H1 (cell line): ENCODE data around the gene ZNF646. TPM values are rescaled to one million over a fixed set of nuclear protein-coding genes. Genes with fewer than 3 reads are reported as not detected.

Experiments
- BRCA1 ChIP-seq: IDR thresholded peaks from 2 replicates; pipeline ENCODE4 v1.6.1; 2012; ENCODE audit warnings: low read depth, low read length, improper control_type of control experiment
- CEBPB ChIP-seq: IDR thresholded peaks from 2 replicates; pipeline ENCODE4 v1.6.1; 2012; ENCODE audit warnings: low read depth, low read length
- CHD1 ChIP-seq: IDR thresholded peaks from 2 replicates; pipeline ENCODE4 v1.6.1; 2012; ENCODE audit warnings: low read depth, low read length, improper control_type of control experiment
- CREB1 ChIP-seq: IDR thresholded peaks from 2 replicates; pipeline ENCODE4 v1.6.1; 2012; ENCODE audit warnings: inconsistent platforms
- EP300 ChIP-seq, 2 experiments: IDR thresholded peaks; 1 replicate in 1 of 2; 2 replicates in 1 of 2; pipeline ENCODE4 v1.6.1; 2011 to 2012; ENCODE audit warnings: low read depth in 2 of 2, low read length in 2 of 2, mild to moderate bottlenecking in 2 of 2, borderline replicate concordance in 1 of 2, inconsistent platforms in 1 of 2, moderate library complexity in 1 of 2
- EZH2 ChIP-seq: fragments of 200-600 bp; sonication (generic); IDR thresholded peaks from 2 replicates; pipeline ENCODE4 v1.7.1; 2012; ENCODE audit warnings: low read depth, mild to moderate bottlenecking, moderate library complexity, low read length, inconsistent platforms; ENCODE audit not compliant: severe bottlenecking
- HDAC2 ChIP-seq, 2 experiments: fragments of 300-600 bp in 1 of 2; sonication (generic) in 1 of 2; IDR thresholded peaks; 2 replicates each; pipeline ENCODE4 v1.6.1; 2011 to 2012; ENCODE audit warnings: low read depth in 2 of 2, low read length in 2 of 2, mild to moderate bottlenecking in 2 of 2, moderate library complexity in 2 of 2, borderline replicate concordance in 1 of 2, inconsistent platforms in 1 of 2
- JUND ChIP-seq: IDR thresholded peaks from 2 replicates; pipeline ENCODE4 v1.6.1; 2011; ENCODE audit warnings: mild to moderate bottlenecking, improper control_type of control experiment, low read length
- NANOG ChIP-seq: IDR thresholded peaks from 2 replicates; pipeline ENCODE4 v1.6.1; 2011; ENCODE audit warnings: low read length, low read depth, mild to moderate bottlenecking, inconsistent platforms; ENCODE audit not compliant: insufficient read depth, poor library complexity, severe bottlenecking
- PHF8 ChIP-seq: fragments of 200-600 bp; sonication (generic); conservative IDR thresholded peaks from 2 replicates; pipeline ENCODE4 v1.7.1; 2012; ENCODE audit warnings: low read depth, mild to moderate bottlenecking, inconsistent platforms, low read length, moderate library complexity
- RNF2 ChIP-seq: fragments of 200-900, 300-1000 bp; sonication (generic); IDR thresholded peaks from 2 replicates; pipeline ENCODE4 v1.7.1; 2016; ENCODE audit warnings: borderline replicate concordance, low read depth, mild to moderate bottlenecking, antibody characterized with exemption, low read length; ENCODE audit not compliant: poor library complexity, severe bottlenecking; ENCODE audit errors: missing control alignments
- SIN3A ChIP-seq, 2 experiments: IDR thresholded peaks in 1 of 2; conservative IDR thresholded peaks in 1 of 2; 2 replicates each; pipeline ENCODE4 v1.6.1; 2011 to 2012; ENCODE audit warnings: low read length in 2 of 2, improper control_type of control experiment in 1 of 2, low read depth in 1 of 2, mild to moderate bottlenecking in 1 of 2
- SIX5 ChIP-seq: IDR thresholded peaks from 2 replicates; pipeline ENCODE4 v1.6.1; 2011; ENCODE audit warnings: mild to moderate bottlenecking, low read depth, low read length
- SP2 ChIP-seq: IDR thresholded peaks from 2 replicates; pipeline ENCODE4 v1.6.1; 2012; ENCODE audit warnings: mild to moderate bottlenecking, low read length, inconsistent platforms
- SP4 ChIP-seq: IDR thresholded peaks from 2 replicates; pipeline ENCODE4 v1.6.1; 2012; ENCODE audit warnings: low read length, inconsistent platforms
- TCF12 ChIP-seq: IDR thresholded peaks from 2 replicates; pipeline ENCODE4 v1.6.1; 2011; ENCODE audit warnings: low read depth, mild to moderate bottlenecking, low read length
- YY1 ChIP-seq: IDR thresholded peaks from 2 replicates; pipeline ENCODE4 v1.6.1; 2011; ENCODE audit warnings: low read depth, mild to moderate bottlenecking, low read length
- ZNF274 ChIP-seq: IDR thresholded peaks from 2 replicates; pipeline ENCODE4 v1.7.0; 2012; ENCODE audit warnings: low read length, borderline replicate concordance; ENCODE audit errors: extremely low read depth
- polyA plus RNA-seq, 7 experiments: library from polyadenylated mRNA; depleted of rRNA in 3 of 7; stranded (reverse) in 5 of 7; unstranded in 2 of 7; fragments of >200 nt in 5 of 7; fragments of 200-250 nt in 2 of 7; gene quantifications; 1 replicate in 5 of 7; 2 replicates in 1 of 7; 4 replicates in 1 of 7; pipeline versions ENCODE4 v1.2.1 to v1.2.3, GENCODE V29; 2011 to 2013; ENCODE audit warnings: missing spikeins in 2 of 7, mixed read lengths in 2 of 7
- total RNA-seq: library from RNA; stranded (reverse); fragmentation: NEBNext Ultra II Directional; extraction: Animal tissue kit (Norgen Biotek cat#: 25700); gene quantifications from 2 replicates; pipeline ENCODE4 v1.2.1, GENCODE V29; 2021
- TF ChIP-seq, protein P1 (sequence below): IDR thresholded peaks from 2 replicates; pipeline ENCODE4 v1.6.1; 2012; ENCODE audit warnings: inconsistent platforms
- TF ChIP-seq, protein P2 (sequence below): IDR thresholded peaks from 2 replicates; pipeline ENCODE4 v1.6.1; 2012; ENCODE audit warnings: inconsistent platforms
- TF ChIP-seq, protein P3 (sequence below): IDR thresholded peaks from 2 replicates; pipeline ENCODE4 v1.6.1; 2011; ENCODE audit warnings: low read depth, mild to moderate bottlenecking, low read length; ENCODE audit not compliant: insufficient read depth

ZNF646 gene
- total and polyA plus RNA-seq, 2 of the 8 experiments (the other 6 are each of a cell fraction or from before 2014, with no cell fraction given): 6.5 to 25.0 TPM

DNA sequence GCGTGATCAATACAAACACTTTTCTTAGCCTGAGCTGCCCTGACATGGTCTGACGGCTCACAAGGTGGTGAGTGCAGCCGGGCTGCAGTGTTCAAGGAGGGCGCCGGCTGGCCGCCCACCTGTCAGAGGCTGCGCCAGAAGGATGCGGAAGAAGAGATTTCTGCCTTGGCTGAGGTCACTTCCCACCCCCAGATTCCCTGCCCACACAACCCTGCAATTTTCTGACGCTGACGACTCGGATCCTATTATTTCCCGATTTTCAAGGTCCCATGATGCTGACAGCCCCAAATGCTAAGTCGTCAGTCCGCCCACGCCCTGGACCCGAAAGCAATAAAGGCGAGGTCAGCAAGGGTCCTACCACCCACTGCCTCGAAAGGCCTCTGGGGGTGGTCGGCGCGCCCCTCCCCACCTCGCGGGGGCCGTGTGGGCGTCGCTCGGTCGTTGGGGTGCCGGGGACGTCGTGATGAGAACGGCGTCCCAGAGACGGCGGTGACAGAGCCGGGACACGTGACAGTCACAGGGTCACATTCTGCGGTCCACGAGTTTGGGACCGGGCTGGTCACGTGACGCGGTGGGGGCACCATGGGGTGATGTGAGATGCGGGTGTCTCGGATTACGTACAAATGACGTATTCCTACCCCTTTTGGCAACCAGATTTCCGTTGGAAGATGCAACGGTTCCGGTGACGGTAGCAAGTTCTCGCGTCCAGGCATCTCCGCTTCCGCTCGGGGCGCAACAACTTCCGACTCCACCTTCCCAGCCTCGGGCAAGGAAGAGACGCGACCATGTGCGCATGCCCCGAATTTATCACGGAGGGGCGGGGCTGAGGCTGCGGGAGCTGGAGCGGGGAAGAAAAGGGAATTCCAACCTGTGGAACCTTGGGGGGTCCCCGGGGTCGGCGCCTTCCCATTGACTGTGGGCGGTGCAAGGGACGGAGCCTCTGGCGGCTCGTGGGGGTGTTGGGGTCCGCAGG lies 41.2 kb upstream of the ZNF646 start, which contains the start of gene STX4 (continued):
- TF ChIP-seq JUND: peak; percentile 34; the same call in 1 of the 2 replicates
- no peak for TF ChIP-seq CEBPB
- TF ChIP-seq SIN3A (conservative IDR thresholded peaks at IDR 0.05 in 1 of 2, IDR thresholded peaks at IDR 0.05 in 1 of 2; ENCODE audit: low read depth in 1 of 2, low read length in 2 of 2): peak; percentile 63 to 96; a peak in 2 of 4 replicates
- no peak for TF ChIP-seq RNF2
- no peak for TF ChIP-seq CHD1
- TF ChIP-seq BRCA1: peak; percentile 37; the same call in 1 of the 2 replicates
- TF ChIP-seq, protein P1, sequence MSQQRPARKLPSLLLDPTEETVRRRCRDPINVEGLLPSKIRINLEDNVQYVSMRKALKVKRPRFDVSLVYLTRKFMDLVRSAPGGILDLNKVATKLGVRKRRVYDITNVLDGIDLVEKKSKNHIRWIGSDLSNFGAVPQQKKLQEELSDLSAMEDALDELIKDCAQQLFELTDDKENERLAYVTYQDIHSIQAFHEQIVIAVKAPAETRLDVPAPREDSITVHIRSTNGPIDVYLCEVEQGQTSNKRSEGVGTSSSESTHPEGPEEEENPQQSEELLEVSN: peak; percentile 88
- TF ChIP-seq, protein P2, sequence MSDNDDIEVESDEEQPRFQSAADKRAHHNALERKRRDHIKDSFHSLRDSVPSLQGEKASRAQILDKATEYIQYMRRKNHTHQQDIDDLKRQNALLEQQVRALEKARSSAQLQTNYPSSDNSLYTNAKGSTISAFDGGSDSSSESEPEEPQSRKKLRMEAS: peak; percentile 97
- peak; percentile 14; the same call in 1 of the 2 replicates for TF ChIP-seq PHF8
- peak; percentile 28 for TF ChIP-seq SIX5
- no peak for TF ChIP-seq NANOG
- no peak for TF ChIP-seq EZH2
- TF ChIP-seq SP4: peak; percentile 74; the same call in 1 of the 2 replicates
- TF ChIP-seq HDAC2 (IDR thresholded peaks at IDR 0.05; ENCODE audit: borderline replicate concordance in 1 of 2, low read depth in 2 of 2, low read length in 2 of 2): peak in 1 of 2 experiments; percentile 76; a peak in 2 of 4 replicates
- peak; percentile 100 for TF ChIP-seq CREB1
- TF ChIP-seq, protein P3, sequence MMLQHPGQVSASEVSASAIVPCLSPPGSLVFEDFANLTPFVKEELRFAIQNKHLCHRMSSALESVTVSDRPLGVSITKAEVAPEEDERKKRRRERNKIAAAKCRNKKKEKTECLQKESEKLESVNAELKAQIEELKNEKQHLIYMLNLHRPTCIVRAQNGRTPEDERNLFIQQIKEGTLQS: peak; percentile 92
- TF ChIP-seq ZNF274: no peak
- no peak for TF ChIP-seq YY1
- TF ChIP-seq EP300 (IDR thresholded peaks at IDR 0.05; ENCODE audit: borderline replicate concordance in 1 of 2, low read depth in 2 of 2, low read length in 2 of 2): no peak
- no peak for TF ChIP-seq TCF12
- no peak for TF ChIP-seq SP2
